ENCODE measurements around the gene GAL3ST3.
"Not testable (repeated sequence)": the region's sequence is repeated elsewhere in the genome, so short reads cannot be mapped to it uniquely, and the experiment has no call there.

The GAL3ST3 gene

GRCh38 chr11:66035653-66036333 is 13.2 kb downstream of the GAL3ST3 start:
- TF ChIP-seq MAX (IDR thresholded peaks at IDR 0.05; ENCODE audit: low read depth, low read length): no peak
- TF ChIP-seq CTCF (IDR thresholded peaks at IDR 0.05; ENCODE audit: low read depth, low read length): no peak
- TF ChIP-seq POLR2A (IDR thresholded peaks at IDR 0.05; ENCODE audit: extremely low read depth, insufficient read length): no peak
- no peak for TF ChIP-seq MYC (IDR thresholded peaks at IDR 0.05; ENCODE audit: low read depth, low read length)
- no peak overlapping the region for H3K4me3 ChIP-seq (ENCODE audit: low read depth, low read length)
- DNase-seq (ENCODE audit: low read depth): no peak

GRCh38 chr11:66032957-66033735 is 15.8 kb downstream of the GAL3ST3 start:
- H3K4me3 ChIP-seq (ENCODE audit: low read depth, low read length): no peak overlapping the region
- no peak for DNase-seq (ENCODE audit: low read depth)
- TF ChIP-seq MAX (IDR thresholded peaks at IDR 0.05; ENCODE audit: low read depth, low read length) (no peak), CTCF (IDR thresholded peaks at IDR 0.05; ENCODE audit: low read depth, low read length) (no peak), POLR2A (IDR thresholded peaks at IDR 0.05; ENCODE audit: extremely low read depth, insufficient read length) (no peak), MYC (IDR thresholded peaks at IDR 0.05; ENCODE audit: low read depth, low read length) (no peak)

- H3K4me3 ChIP-seq (ENCODE audit: low read depth, low read length): no peak within 1 kb of the TSS
- DNase-seq (ENCODE audit: low read depth): no peak
- TF ChIP-seq CTCF (IDR thresholded peaks at IDR 0.05; ENCODE audit: low read depth, low read length): no peak
- TF ChIP-seq POLR2A (IDR thresholded peaks at IDR 0.05; ENCODE audit: extremely low read depth, insufficient read length): no peak
- TF ChIP-seq MYC (IDR thresholded peaks at IDR 0.05; ENCODE audit: low read depth, low read length): no peak
- no peak for TF ChIP-seq MAX (IDR thresholded peaks at IDR 0.05; ENCODE audit: low read depth, low read length)
Measured at GRCh38 chr11:66026017-66026529, 22.9 kb downstream of the GAL3ST3 start, which contains the start of gene CATSPER1. TSS of gene CATSPER1 (minus strand) at chr11:66026479. CDS start at chr11:66026379, 100 bp downstream.

GRCh38 chr11:66023186-66023440 is 25.8 kb downstream of the GAL3ST3 start:
- not testable (repeated sequence) for H3K4me3 ChIP-seq (ENCODE audit: low read depth, low read length); DNase-seq (ENCODE audit: low read depth)

GRCh38 chr11:66022401-66023185 is 26.4 kb downstream of the GAL3ST3 start:
- H3K4me3 ChIP-seq (ENCODE audit: low read depth, low read length): no peak overlapping the region
- peak; percentile 79 for DNase-seq (ENCODE audit: low read depth)
- TF ChIP-seq MAX (IDR thresholded peaks at IDR 0.05; ENCODE audit: low read depth, low read length): 0 out of 2 replicates have a peak, but pooled peaks have one; percentile 32
- peak; percentile 29 for TF ChIP-seq POLR2A (IDR thresholded peaks at IDR 0.05; ENCODE audit: extremely low read depth, insufficient read length)
- peak; percentile 83 for TF ChIP-seq CTCF (IDR thresholded peaks at IDR 0.05; ENCODE audit: low read depth, low read length)
- TF ChIP-seq MYC (IDR thresholded peaks at IDR 0.05; ENCODE audit: low read depth, low read length): peak; percentile 59; the same call in 1 of the 2 replicates

Measured in NB4 (cell line).